Peyer's patch (tissue), 4 donors: ENCODE data around the gene ASRGL1. TPM values are rescaled to one million over a fixed set of nuclear protein-coding genes. Genes with fewer than 3 reads are reported as not detected.

Experiments
- DNase-seq, 3 donors: peaks; one replicate each; pipeline ENCODE4 v3.0.0-alpha.2; 2017 to 2019
- H3K27ac ChIP-seq, 4 donors: fragments of 200-600 bp; sonication (generic); one replicate each; pipeline ENCODE4 v1.5.1; 2016 to 2019
- H3K27me3 ChIP-seq, 2 donors: fragments of 200-600 bp; sonication (generic); one replicate each; pipeline ENCODE4 v1.5.1; 2019
- H3K36me3 ChIP-seq, 3 donors: fragments of 200-600 bp; sonication (generic); one replicate each; pipeline ENCODE4 v1.5.1; 2016 to 2019
- H3K4me1 ChIP-seq, 4 donors: fragments of 200-600 bp; sonication (generic); one replicate each; pipeline ENCODE4 v1.5.1; 2016 to 2019
- H3K4me3 ChIP-seq, 4 donors: fragments of 200-600 bp; sonication (generic); 1 replicate in 3 of 4; 2 replicates in 1 of 4; pipeline ENCODE4 v1.5.1; 2016 to 2019; ENCODE audit warnings: mild to moderate bottlenecking in 1 of 4
- H3K9me3 ChIP-seq, 4 donors: fragments of 200-600 bp; sonication (generic); one replicate each; pipeline ENCODE4 v1.5.1; 2016 to 2019; ENCODE audit warnings: mild to moderate bottlenecking in 1 of 4
- CTCF ChIP-seq, 6 experiments: fragments of 450-650 bp in 4 of 6; fragments of 200-600 bp in 2 of 6; sonication (generic) in 1 of 6; IDR thresholded peaks; one replicate each; pipeline ENCODE4 v1.5.1; 2017 to 2019; ENCODE audit warnings: antibody characterized with exemption in 6 of 6, mild to moderate bottlenecking in 3 of 6, moderate library complexity in 1 of 6
- POLR2A ChIP-seq, 2 donors: fragments of 450-650 bp; IDR thresholded peaks; one replicate each; pipeline ENCODE4 v1.5.1; 2017; ENCODE audit warnings: antibody characterized with exemption in 2 of 2, mild to moderate bottlenecking in 2 of 2, moderate library complexity in 2 of 2
- total RNA-seq, 4 donors: library from RNA; depleted of rRNA; stranded (reverse); fragments of >200 nt; gene quantifications; one replicate each; pipeline ENCODE4 v1.1.0, GENCODE V29; 2016

The ASRGL1 gene
- total RNA-seq, 4 donors from 2014 or later: 26.0 to 57.8 (median 29.8) TPM

- Histone ChIP-seq H3K36me3 (no peaks in the 10 kb centered on the region), H3K4me1 (peaks cover 0 to 34% (median 4%) of the 10 kb centered on the region in 4 donors), H3K27me3 (no peaks in the 10 kb centered on the region), H3K27ac (peak overlapping the region in 2 of 4 donors; percentile 6 to 68), H3K9me3 (no peaks in the 10 kb centered on the region), H3K4me3 (no peak overlapping the region)
- DNase-seq: peak in 2 of 3 donors; percentile 44 to 69
- no peak for TF ChIP-seq CTCF (IDR thresholded peaks at IDR 0.05)
- TF ChIP-seq POLR2A (IDR thresholded peaks at IDR 0.05): peak in 1 of 2 donors; percentile 9
Observed at GRCh38 chr11:62438641-62439040, 101.4 kb downstream of the ASRGL1 start.

GRCh38 chr11:62439785-62440602 is 102.7 kb downstream of the ASRGL1 start:
- peak overlapping the region in 3 of 4 donors; percentile 53 to 71 (median 53) for H3K27ac ChIP-seq
- H3K27me3 ChIP-seq: no peaks in the 10 kb centered on the region
- peaks cover 3 to 35% (median 8%) of the 10 kb centered on the region in 4 donors for H3K4me1 ChIP-seq
- no peak for TF ChIP-seq CTCF (IDR thresholded peaks at IDR 0.05)
- TF ChIP-seq POLR2A (IDR thresholded peaks at IDR 0.05): no peak
- H3K36me3 ChIP-seq: no peaks in the 10 kb centered on the region
- H3K9me3 ChIP-seq: no peaks in the 10 kb centered on the region
- DNase-seq: peak in 1 of 3 donors; percentile 41
- no peak overlapping the region for H3K4me3 ChIP-seq

Other genes starting within 250 kb of the ASRGL1 start
- 100 to 1,000 TPM in 1 of 4 donors, 10 to 100 TPM in 3; 21.4 to 120 (median 31.4) TPM for gene INCENP, start 213.4 kb upstream of the ASRGL1 start, total RNA-seq
- not detected for gene SCGB1D1, start 147.2 kb upstream of the ASRGL1 start, total RNA-seq
- gene SCGB2A1, start 128.8 kb upstream of the ASRGL1 start, total RNA-seq: 1 to 10 TPM in 1 of 4 donors, not detected in 3; 4.4 TPM
- not detected for gene SCGB1D2, start 95.2 kb upstream of the ASRGL1 start, total RNA-seq
- gene SCGB2A2, start 67.3 kb upstream of the ASRGL1 start, total RNA-seq: not detected
- gene SCGB1D4, start 38.4 kb upstream of the ASRGL1 start, total RNA-seq: not detected
- gene SCGB1A1, start 81.6 kb downstream of the ASRGL1 start, total RNA-seq: not detected
- 1,000 to 10,000 TPM in 1 of 4 donors, 100 to 1,000 TPM in 3; 571 to 1,016 (median 697) TPM for gene AHNAK, start 209.4 kb downstream of the ASRGL1 start, total RNA-seq
- 1,000 to 10,000 TPM in 1 of 4 donors, 100 to 1,000 TPM in 3; 781 to 1,253 (median 958) TPM for gene EEF1G, start 236.4 kb downstream of the ASRGL1 start, total RNA-seq